SK-N-SH treated with all-trans-retinoic acid at 6 μM for 48 hours (cell line): ENCODE measurements around the gene ACSL1.

ENCODE experiments used
- ATAC-seq: fragments of 200-7000 bp; cut with Tn5 transposase; 3 replicates; pipeline ENCODE4 v1.9.1; 2020; ENCODE audit warnings: mild to moderate bottlenecking, moderate library complexity
- ARNTL ChIP-seq: fragments of 450-650 bp; formaldehyde crosslinking; IDR thresholded peaks from 2 replicates; pipeline ENCODE4 v1.5.0; 2020; ENCODE audit warnings: low read depth, mild to moderate bottlenecking, moderate library complexity, borderline replicate concordance
- BACH2 ChIP-seq: fragments of 250-450 bp; sonication (Bioruptor Pico); IDR thresholded peaks from 2 replicates; pipeline ENCODE4 v1.9.0; 2021; ENCODE audit warnings: mild to moderate bottlenecking, borderline replicate concordance
- CSDC2 ChIP-seq: fragments of 250-450 bp; sonication (Bioruptor Pico); IDR thresholded peaks from 2 replicates; pipeline ENCODE4 v1.5.0; 2020; ENCODE audit warnings: mild to moderate bottlenecking, moderate library complexity
- GLIS3 ChIP-seq: fragments of 250-450 bp; sonication (Bioruptor Pico); IDR thresholded peaks from 2 replicates; pipeline ENCODE4 v1.5.0; 2020; ENCODE audit warnings: mild to moderate bottlenecking, moderate library complexity
- ISL1 ChIP-seq: fragments of 250-450 bp; sonication (Bioruptor Pico); IDR thresholded peaks from 2 replicates; pipeline ENCODE4 v2.1.2; 2022; ENCODE audit warnings: mild to moderate bottlenecking, moderate library complexity
- OSR1 ChIP-seq: fragments of 250-450 bp; sonication (Bioruptor Pico); IDR thresholded peaks from 2 replicates; pipeline ENCODE4 v1.8.0; 2022; ENCODE audit warnings: moderate library complexity, mild to moderate bottlenecking, inconsistent platforms
- PPARA ChIP-seq: fragments of 250-450 bp; sonication (Bioruptor Pico); IDR thresholded peaks from 2 replicates; pipeline ENCODE4 v1.5.0; 2020; ENCODE audit warnings: mild to moderate bottlenecking, borderline replicate concordance
- TOX ChIP-seq: fragments of 250-450 bp; sonication (Bioruptor Pico); IDR thresholded peaks from 2 replicates; pipeline ENCODE4 v1.8.0; 2021; ENCODE audit warnings: mild to moderate bottlenecking, moderate library complexity, borderline replicate concordance
- ZFP30 ChIP-seq: fragments of 450-650 bp; formaldehyde crosslinking; IDR thresholded peaks from 2 replicates; pipeline ENCODE4 v1.5.0; 2022; ENCODE audit warnings: mild to moderate bottlenecking, moderate library complexity
- TF ChIP-seq, protein P1 (sequence below): fragments of 250-450 bp; sonication (Bioruptor Pico); IDR thresholded peaks from 2 replicates; pipeline ENCODE4 v1.5.1; 2021; ENCODE audit warnings: mild to moderate bottlenecking, moderate library complexity
- TF ChIP-seq, protein P2 (sequence below): fragments of 250-450 bp; sonication (Bioruptor Pico); IDR thresholded peaks from 2 replicates; pipeline ENCODE4 v1.8.0; 2021; ENCODE audit warnings: low read depth, mild to moderate bottlenecking, moderate library complexity, borderline replicate concordance
- TF ChIP-seq, protein P3 (sequence below): fragments of 250-450 bp; sonication (Bioruptor Pico); IDR thresholded peaks from 2 replicates; pipeline ENCODE4 v1.5.1; 2020; ENCODE audit warnings: low read depth, mild to moderate bottlenecking, moderate library complexity
- TF ChIP-seq, protein P4 (sequence below): fragments of 250-450 bp; sonication (Bioruptor Pico); IDR thresholded peaks from 2 replicates; pipeline ENCODE4 v1.8.0; 2020; ENCODE audit warnings: mild to moderate bottlenecking, moderate library complexity, borderline replicate concordance
- TF ChIP-seq, protein P5 (sequence below): fragments of 250-450 bp; sonication (Bioruptor Pico); IDR thresholded peaks from 2 replicates; pipeline ENCODE4 v1.5.0; 2020; ENCODE audit warnings: mild to moderate bottlenecking, moderate library complexity

Gene ACSL1

DNA sequence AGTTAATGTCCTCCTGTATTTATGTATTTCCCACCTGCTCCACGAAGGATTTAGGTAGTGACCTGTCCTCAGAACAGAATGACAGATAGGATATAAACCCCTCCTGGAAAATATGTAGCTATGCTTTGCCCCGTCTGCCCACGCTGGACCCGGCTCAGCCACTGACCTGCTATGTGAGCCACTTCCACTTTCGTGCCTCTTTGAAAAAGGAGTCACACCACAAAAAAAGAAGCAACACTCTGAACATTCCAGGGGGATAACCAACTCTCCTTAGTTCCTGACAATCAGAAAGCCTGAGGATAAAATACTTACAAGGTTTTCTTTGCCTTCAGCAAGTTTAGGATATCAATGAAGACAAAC, 11.1 kb downstream of the ACSL1 start (continued):
- TF ChIP-seq, protein P1, sequence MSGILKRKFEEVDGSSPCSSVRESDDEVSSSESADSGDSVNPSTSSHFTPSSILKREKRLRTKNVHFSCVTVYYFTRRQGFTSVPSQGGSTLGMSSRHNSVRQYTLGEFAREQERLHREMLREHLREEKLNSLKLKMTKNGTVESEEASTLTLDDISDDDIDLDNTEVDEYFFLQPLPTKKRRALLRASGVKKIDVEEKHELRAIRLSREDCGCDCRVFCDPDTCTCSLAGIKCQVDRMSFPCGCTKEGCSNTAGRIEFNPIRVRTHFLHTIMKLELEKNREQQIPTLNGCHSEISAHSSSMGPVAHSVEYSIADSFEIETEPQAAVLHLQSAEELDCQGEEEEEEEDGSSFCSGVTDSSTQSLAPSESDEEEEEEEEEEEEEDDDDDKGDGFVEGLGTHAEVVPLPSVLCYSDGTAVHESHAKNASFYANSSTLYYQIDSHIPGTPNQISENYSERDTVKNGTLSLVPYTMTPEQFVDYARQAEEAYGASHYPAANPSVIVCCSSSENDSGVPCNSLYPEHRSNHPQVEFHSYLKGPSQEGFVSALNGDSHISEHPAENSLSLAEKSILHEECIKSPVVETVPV: no peak
- TF ChIP-seq ARNTL (CRISPR knock-in tag) (no peak), BACH2 (no peak), PPARA (CRISPR knock-in tag) (no peak), ZFP30 (no peak), OSR1 (CRISPR knock-in tag) (no peak)
- TF ChIP-seq, protein P2, sequence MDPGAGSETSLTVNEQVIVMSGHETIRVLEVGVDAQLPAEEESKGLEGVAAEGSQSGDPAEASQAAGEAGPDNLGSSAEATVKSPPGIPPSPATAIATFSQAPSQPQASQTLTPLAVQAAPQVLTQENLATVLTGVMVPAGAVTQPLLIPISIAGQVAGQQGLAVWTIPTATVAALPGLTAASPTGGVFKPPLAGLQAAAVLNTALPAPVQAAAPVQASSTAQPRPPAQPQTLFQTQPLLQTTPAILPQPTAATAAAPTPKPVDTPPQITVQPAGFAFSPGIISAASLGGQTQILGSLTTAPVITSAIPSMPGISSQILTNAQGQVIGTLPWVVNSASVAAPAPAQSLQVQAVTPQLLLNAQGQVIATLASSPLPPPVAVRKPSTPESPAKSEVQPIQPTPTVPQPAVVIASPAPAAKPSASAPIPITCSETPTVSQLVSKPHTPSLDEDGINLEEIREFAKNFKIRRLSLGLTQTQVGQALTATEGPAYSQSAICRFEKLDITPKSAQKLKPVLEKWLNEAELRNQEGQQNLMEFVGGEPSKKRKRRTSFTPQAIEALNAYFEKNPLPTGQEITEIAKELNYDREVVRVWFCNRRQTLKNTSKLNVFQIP: no peak

DNA sequence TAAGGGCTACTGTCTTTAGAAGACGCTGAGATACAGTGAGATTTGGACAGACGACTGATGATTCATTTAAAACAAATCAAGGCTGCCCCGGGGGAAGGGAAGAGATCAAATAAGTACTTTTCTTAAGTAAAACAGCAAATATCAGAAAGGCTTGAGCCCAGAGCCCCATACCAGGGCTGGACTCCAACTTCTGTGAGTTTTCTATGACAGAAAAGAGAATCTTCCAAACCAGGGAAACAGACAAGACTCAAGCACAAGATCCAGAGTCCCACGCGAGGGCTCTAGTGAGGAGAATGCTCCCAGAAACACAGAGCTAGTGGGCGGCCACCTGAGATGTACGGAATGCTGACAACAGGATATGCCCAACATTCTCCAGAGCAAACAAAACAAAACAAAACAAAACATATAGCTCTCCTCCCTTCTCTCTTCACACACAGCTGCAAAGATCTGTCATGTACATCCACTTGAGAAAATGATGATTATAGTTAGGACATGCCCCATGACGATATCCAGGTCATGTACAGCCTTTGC, 13.1 kb downstream of the ACSL1 start:
- no peak for ATAC-seq
- no peak for TF ChIP-seq CSDC2 (CRISPR knock-in tag)
- TF ChIP-seq ZFP30: no peak
- TF ChIP-seq ISL1 (CRISPR knock-in tag): no peak
- no peak for TF ChIP-seq TOX (CRISPR knock-in tag)
- TF ChIP-seq, protein P3, sequence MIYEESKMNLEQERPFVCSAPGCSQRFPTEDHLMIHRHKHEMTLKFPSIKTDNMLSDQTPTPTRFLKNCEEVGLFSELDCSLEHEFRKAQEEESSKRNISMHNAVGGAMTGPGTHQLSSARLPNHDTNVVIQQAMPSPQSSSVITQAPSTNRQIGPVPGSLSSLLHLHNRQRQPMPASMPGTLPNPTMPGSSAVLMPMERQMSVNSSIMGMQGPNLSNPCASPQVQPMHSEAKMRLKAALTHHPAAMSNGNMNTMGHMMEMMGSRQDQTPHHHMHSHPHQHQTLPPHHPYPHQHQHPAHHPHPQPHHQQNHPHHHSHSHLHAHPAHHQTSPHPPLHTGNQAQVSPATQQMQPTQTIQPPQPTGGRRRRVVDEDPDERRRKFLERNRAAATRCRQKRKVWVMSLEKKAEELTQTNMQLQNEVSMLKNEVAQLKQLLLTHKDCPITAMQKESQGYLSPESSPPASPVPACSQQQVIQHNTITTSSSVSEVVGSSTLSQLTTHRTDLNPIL: no peak
- TF ChIP-seq, protein P2: no peak
- no peak for TF ChIP-seq ARNTL (CRISPR knock-in tag)
- no peak for TF ChIP-seq BACH2
- TF ChIP-seq, protein P4, sequence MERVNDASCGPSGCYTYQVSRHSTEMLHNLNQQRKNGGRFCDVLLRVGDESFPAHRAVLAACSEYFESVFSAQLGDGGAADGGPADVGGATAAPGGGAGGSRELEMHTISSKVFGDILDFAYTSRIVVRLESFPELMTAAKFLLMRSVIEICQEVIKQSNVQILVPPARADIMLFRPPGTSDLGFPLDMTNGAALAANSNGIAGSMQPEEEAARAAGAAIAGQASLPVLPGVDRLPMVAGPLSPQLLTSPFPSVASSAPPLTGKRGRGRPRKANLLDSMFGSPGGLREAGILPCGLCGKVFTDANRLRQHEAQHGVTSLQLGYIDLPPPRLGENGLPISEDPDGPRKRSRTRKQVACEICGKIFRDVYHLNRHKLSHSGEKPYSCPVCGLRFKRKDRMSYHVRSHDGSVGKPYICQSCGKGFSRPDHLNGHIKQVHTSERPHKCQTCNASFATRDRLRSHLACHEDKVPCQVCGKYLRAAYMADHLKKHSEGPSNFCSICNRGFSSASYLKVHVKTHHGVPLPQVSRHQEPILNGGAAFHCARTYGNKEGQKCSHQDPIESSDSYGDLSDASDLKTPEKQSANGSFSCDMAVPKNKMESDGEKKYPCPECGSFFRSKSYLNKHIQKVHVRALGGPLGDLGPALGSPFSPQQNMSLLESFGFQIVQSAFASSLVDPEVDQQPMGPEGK (CRISPR knock-in tag): no peak

DNA sequence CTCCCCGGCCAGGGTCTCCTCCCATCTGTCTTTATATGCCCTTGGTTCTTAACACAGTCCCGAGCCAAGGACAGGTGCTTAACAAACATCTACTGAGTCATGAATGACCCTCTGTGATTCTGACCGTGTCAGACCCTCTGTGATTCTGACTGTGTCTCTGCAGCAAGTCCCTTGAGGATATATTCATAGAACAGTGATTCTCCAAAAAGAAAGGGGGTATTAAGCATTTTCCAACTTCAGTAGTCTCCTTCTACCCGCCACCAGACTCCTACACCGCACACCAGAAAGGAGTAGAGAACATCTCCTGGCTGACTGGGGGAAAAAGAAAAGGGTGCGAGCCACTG, 13.6 kb downstream of the ACSL1 start:
- TF ChIP-seq, protein P4 (CRISPR knock-in tag): no peak
- no peak for TF ChIP-seq ISL1 (CRISPR knock-in tag)
- TF ChIP-seq GLIS3 (CRISPR knock-in tag): no peak
- TF ChIP-seq, protein P3: no peak
- TF ChIP-seq, protein P5, sequence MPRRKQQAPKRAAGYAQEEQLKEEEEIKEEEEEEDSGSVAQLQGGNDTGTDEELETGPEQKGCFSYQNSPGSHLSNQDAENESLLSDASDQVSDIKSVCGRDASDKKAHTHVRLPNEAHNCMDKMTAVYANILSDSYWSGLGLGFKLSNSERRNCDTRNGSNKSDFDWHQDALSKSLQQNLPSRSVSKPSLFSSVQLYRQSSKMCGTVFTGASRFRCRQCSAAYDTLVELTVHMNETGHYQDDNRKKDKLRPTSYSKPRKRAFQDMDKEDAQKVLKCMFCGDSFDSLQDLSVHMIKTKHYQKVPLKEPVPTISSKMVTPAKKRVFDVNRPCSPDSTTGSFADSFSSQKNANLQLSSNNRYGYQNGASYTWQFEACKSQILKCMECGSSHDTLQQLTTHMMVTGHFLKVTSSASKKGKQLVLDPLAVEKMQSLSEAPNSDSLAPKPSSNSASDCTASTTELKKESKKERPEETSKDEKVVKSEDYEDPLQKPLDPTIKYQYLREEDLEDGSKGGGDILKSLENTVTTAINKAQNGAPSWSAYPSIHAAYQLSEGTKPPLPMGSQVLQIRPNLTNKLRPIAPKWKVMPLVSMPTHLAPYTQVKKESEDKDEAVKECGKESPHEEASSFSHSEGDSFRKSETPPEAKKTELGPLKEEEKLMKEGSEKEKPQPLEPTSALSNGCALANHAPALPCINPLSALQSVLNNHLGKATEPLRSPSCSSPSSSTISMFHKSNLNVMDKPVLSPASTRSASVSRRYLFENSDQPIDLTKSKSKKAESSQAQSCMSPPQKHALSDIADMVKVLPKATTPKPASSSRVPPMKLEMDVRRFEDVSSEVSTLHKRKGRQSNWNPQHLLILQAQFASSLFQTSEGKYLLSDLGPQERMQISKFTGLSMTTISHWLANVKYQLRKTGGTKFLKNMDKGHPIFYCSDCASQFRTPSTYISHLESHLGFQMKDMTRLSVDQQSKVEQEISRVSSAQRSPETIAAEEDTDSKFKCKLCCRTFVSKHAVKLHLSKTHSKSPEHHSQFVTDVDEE (CRISPR knock-in tag): no peak
- TF ChIP-seq, protein P2: no peak
- TF ChIP-seq, all 23 proteins: peak for 0
- ATAC-seq: no peak
